NCI-H2107 (cell line): ENCODE results near the gene GOPC.
"Not testable (repeated sequence)": the region's sequence is repeated elsewhere in the genome, so short reads cannot be mapped to it uniquely, and the experiment has no call there.

Source experiments
- DNase-seq: peaks from one replicate; lab custom pipeline; 2025; lab: John Stamatoyannopoulos, UW

Gene GOPC

GRCh38 chr6:117602151-117602898 is at the start of gene GOPC:
TSS of gene GOPC (minus strand) at chr6:117602511. CDS start at chr6:117602288, 223 bp downstream.
- DNase-seq = peak; percentile 92

GRCh38 chr6:117651984-117652383 is 49.7 kb upstream of the GOPC start:
- not testable (repeated sequence) for DNase-seq

GRCh38 chr6:117642976-117643375 is 40.7 kb upstream of the GOPC start:
- no peak for DNase-seq

- no peak for DNase-seq
Measured at GRCh38 chr6:117637770-117638169, 35.5 kb upstream of the GOPC start.

- DNase-seq = no peak
Measured at GRCh38 chr6:117629119-117629660, 26.9 kb upstream of the GOPC start.

DNA sequence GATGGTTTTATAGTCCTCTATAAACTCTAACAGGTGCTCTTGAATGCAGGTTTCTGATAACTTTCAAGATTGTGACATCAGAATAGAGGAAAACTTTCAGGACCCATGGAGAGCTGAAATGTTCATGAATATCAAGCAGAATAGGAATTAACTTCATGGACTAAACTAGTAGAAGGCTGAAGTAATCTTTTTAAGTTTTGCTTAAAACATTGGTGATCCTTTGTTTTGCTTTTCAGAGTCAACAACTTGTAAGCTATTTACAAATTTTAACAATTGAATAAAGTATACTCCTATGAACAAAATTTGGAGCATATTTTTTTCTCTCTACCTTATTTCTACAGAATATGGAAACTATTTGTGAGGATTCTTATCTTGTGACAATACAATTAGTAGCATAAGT is 25.2 kb upstream of the GOPC start:
- DNase-seq = no peak

- DNase-seq = no peak
Measured at GRCh38 chr6:117624869-117625481, 22.7 kb upstream of the GOPC start.

- no peak for DNase-seq
Measured at GRCh38 chr6:117619178-117619577, 16.9 kb upstream of the GOPC start.

- no peak for DNase-seq
Measured at GRCh38 chr6:117617210-117618035, 15.1 kb upstream of the GOPC start.

GRCh38 chr6:117616391-117617209 is 14.3 kb upstream of the GOPC start:
- no peak for DNase-seq

GRCh38 chr6:117615750-117616390 is 13.6 kb upstream of the GOPC start:
- no peak for DNase-seq

GRCh38 chr6:117613920-117614560 is 11.7 kb upstream of the GOPC start:
- no peak for DNase-seq

DNA sequence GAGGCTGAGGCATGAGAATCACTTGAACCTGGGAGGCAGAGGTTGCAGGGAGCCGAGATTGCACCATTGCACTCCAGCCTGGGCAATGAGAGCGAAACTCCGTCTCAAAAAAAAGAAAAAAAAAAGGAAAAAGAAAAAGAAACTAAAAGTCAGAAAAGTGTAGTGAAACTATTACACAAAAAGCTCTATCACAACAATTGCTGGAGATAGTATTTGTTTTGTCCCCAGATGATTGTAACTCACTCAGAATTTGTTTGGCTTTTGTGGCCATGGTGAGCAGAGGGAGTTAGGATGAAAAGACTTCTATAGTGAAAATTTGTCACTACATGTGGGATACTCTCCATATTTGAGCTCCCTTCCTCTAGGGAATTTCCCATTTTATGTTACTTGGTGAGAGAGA is 5.2 kb upstream of the GOPC start:
- no peak for DNase-seq

DNA sequence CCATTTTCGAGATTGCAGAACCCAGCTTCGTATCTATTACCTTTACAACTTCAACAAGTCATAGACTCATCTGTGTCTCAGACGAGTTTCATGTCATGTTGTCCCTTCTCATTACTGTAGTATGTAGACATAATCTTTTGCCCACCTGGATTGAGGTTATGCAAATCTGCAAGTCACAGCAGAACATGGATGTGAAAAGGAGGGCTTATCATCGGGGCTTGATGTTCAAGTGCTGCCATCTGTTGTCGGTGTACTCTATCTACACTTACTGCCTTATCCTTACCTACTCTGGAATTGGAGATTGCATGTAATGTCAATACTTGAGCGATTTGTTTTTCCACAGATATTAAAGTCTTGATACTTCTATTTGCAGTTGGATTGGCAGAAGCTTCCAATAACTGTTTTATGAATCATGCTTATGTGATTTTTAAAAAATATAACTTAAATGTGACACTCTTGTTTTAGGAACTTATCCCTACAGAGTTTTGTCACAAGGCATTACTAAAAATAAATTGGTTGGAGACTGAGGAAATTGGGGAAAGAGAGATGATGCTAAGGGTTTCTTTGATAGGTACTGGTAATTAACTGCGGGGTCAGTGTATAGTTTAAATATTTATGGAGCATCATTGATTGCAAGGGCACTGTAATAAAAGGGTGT is 3.0 kb upstream of the GOPC start:
- DNase-seq = peak; percentile 7

GRCh38 chr6:117603821-117604220 is 1.5 kb upstream of the GOPC start:
- no peak for DNase-seq

DNA sequence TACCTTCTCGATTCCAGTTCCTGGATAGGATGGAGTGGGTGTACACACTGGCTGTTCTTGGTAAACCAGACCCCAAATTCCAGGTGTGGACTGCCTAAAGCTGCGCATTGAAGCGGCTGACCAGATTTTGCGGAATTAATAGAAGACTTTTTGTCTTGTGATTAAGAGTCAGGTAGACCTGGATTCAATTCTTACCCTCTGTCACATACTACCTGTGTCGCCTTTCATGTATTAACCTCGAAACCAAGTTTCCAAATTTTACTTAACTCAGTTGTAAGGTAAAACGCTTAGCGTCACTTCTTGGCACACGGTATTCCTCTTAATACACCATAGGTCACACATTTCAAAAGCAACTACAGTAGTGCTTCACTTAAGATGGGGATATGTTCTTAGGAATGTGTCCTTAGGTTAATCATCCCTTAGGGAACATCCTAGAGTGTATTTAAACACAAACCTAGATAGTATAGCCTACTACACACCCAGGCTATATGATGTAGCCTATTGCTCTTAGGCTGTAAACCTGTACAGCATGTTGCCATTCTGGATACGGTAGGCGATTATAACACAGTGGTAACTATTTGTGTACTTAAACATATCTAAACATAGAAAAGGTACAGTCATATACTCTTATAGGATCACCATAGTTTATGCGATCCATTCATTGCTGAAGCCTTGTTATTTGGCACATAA is 733 bp upstream of the GOPC start:
- no peak for DNase-seq

DNA sequence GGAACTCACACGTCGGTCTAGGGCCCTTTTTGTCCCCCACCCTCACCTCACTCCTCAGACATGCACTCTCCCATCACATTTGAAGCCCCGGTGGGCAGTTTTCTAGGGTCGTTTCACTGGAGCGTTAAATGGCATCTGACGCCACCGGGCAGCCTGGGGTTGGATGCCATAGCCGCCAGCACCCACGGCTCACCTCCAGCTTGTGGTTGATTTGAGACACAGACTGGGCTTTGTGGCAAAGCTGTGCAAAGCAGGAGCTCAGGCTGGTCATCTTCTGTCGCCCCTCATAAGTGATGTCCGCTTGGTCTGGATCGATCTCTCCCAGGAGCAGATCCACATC is 530 bp downstream of the GOPC start:
- no peak for DNase-seq

DNA sequence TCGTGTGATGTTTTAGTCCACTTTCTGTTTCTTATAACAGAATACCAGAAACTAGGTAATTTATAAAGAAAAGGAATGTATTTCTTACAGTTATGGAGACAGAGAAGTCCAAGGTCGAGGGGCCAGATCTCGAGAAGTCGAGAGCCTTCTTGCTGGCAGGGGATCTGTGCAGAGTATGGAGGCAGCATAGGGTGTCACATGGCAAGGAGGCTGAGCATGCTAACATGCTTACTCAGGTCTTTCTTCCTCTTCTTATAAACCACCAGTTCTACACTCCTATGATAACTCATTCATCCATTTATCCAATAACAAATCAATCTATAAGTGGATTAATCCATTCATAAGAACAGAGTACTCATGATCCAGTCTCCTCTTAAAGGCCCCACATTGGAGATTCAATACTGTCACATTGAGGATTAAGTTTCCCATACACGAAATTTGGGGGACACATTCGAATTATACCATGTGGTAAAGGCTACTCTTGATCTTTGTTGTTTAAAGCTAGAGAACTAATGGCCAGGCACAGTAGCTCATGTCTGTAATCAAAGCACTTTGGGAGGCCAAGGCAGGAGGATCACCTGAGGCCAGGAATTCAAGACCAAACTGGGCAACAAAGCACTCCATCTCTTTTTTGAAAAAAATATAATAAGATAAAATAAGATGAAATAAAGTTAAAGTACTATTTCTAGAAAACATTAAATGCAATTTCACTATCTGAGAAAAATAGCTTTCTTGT is 2.1 kb downstream of the GOPC start:
- no peak for DNase-seq

- no peak for DNase-seq
Measured at GRCh38 chr6:117597755-117598154, 4.6 kb downstream of the GOPC start.
